MG63 (cell line): ENCODE data around the gene ATP1A2. TPM values are rescaled to one million over a fixed set of nuclear protein-coding genes. Genes with fewer than 3 reads are reported as not detected.

ENCODE experiments used
- DNase-seq: peaks from one replicate; pipeline ENCODE4 v3.0.0-alpha.2; 2020
- H3K27me3 ChIP-seq: fragments of 250-450 bp; sonication (Bioruptor Pico); 2 replicates; pipeline ENCODE4 v1.5.1; 2020; ENCODE audit warnings: mild to moderate bottlenecking, moderate library complexity
- H3K36me3 ChIP-seq: fragments of 250-450 bp; sonication (Bioruptor Pico); 2 replicates; pipeline ENCODE4 v1.5.1; 2020; ENCODE audit warnings: mild to moderate bottlenecking, moderate library complexity
- H3K4me3 ChIP-seq: fragments of 250-450 bp; sonication (Bioruptor Pico); 2 replicates; pipeline ENCODE4 v1.5.1; 2020; ENCODE audit warnings: mild to moderate bottlenecking, moderate library complexity
- H3K9me3 ChIP-seq: fragments of 250-450 bp; sonication (Bioruptor Pico); 2 replicates; pipeline ENCODE4 v1.5.1; 2020; ENCODE audit warnings: mild to moderate bottlenecking, moderate library complexity
- total RNA-seq: library from RNA; depleted of rRNA; stranded (reverse); fragments of >200 nt; shearing (Covaris generic); gene quantifications from 2 replicates; pipeline ENCODE4 v1.2.3, GENCODE V29; 2014; ENCODE audit warnings: low replicate concordance

ATP1A2 gene
- total RNA-seq, 1 experiment from 2014 or later: not detected

DNA sequence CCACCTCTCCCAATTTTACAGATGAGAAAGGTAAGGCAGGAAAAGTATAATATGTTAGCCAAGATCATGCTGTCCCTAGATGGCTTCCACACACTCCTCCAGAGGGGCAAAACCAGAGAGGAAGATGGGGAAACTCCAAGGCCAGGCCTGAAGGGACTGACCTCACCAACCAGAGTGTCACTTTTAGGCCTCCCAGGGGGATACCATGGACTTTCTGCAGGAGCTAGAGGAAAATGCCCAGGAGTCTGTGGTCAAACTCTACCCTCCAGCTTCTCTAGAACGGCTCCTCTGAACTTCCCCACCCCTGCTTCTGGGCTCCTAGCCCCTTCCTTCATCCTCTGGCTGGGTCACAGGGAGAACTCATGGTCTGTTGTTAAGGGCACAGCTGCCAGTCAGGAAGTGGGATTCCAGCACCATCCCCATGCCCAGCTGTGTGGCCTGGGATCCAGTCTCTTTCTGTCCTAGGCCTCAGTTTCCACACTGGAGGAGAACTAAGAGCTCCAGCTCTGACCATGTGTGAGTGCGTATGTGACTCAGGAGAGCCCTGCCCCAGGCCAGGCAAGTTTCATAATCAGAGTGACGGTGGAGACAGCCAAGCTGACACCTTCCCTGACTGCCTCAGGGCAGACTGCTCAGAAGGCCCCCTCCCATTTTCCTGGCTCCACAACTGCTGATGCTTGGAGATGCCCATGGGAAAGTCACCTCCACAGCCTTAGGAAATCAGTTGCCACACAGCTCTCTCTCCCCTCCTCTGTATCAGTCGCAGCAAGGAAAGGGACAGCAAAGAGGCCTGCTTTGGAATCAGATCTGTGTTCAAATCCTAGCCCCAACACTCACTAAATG is 19.1 kb upstream of the ATP1A2 start:
- no peak for DNase-seq
- Histone ChIP-seq H3K4me3 (no peak overlapping the region), H3K36me3 (no peaks in the 10 kb centered on the region), H3K9me3 (no peaks in the 10 kb centered on the region), H3K27me3 (no peaks in the 10 kb centered on the region)

DNA sequence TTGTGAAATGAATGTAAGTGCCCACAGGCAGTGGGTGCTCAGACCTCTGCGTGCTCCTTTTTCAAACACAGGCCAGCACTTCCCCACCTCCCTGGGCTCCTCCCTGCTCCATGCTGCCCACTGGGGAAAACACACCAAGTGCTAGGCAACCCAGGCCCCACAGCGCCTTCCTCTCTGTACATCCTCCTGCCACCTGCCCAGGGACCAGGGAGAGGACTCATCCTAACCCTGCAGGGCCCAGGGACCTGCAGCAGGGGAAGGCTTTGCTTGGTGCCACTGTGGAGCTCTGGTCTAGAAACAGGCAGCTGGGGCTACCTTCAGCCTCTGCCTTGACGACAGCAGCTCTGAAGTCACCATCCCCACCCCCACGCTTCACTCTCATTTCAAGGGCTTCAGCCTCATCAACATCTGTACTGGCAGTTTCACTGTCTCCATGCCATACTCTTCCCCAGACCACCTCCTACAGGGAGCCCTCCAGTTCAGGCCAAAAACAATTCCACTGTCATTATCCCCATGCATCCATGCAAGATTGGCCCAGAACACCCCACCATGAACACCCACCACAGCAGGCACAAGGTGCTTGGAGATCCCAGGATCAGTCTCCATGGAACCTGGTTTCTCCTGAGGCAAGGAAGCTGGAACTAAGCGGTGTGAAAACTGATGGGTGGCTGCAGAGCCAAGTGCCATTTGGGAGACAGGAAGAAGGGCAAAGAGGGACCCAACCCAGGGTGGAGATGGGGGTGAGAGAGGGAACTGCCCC is 18.2 kb upstream of the ATP1A2 start:
- Histone ChIP-seq H3K27me3 (no peaks in the 10 kb centered on the region), H3K9me3 (no peaks in the 10 kb centered on the region), H3K4me3 (peak overlapping the region; percentile 72), H3K36me3 (no peaks in the 10 kb centered on the region)
- DNase-seq: no peak

DNA sequence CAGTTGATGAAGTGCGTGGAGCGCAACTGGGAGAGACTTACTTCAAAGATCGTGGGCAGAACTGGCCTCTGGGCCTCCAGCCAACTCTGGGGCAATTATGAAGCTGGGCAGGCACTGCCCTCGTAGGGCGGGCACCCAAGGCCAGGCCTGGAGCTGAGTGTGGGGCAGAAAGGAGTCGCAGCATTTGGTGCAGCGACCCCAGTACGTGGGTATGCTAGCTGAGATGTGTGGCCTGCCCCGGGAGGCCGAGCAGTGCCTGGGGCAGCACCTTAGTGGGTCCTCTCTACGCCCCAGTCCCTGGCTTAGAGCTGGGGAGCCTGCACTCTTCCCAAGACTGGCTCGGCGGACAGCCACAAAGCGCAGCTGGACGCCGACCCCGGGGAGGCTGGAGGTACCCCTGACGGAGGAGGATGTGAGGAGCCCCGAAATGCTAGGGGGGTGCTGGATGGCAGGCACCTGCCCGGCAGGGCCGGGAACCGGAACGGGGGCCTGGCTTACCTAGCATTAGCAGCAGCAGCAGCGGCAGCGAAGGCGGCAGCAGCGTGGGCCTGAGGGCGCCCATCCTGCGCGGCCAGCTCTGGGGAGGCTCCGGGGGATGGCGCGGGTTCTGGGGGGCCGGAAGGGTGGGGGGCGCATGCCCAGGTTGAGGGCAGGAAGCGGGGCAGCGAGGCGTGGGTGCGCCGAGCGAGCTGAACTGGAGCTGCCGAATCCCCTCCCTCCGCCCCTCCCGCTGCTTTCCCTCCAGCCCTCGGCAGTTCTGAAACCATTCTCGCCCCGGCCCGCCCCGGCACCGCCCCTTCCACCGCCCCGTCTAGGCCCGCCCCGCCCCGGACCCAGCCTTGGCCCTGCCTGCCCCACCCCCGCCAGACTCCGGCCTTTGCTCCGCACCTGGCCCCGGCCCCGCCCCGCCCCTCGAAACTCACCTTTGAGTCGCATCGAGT is 17.4 kb upstream of the ATP1A2 start, which contains the start of gene IGSF8:
Gene IGSF8 (minus strand): TSS at position 709 of the 941 bp plus-strand sequence. CDS start 147 bp downstream, at position 562.
- H3K9me3 ChIP-seq: no peaks in the 10 kb centered on the region
- H3K36me3 ChIP-seq: no peaks in the 10 kb centered on the region
- DNase-seq: peak; percentile 90
- peak within 1 kb of the TSS; percentile 72 for H3K4me3 ChIP-seq
- H3K27me3 ChIP-seq: no peaks in the 10 kb centered on the region

DNA sequence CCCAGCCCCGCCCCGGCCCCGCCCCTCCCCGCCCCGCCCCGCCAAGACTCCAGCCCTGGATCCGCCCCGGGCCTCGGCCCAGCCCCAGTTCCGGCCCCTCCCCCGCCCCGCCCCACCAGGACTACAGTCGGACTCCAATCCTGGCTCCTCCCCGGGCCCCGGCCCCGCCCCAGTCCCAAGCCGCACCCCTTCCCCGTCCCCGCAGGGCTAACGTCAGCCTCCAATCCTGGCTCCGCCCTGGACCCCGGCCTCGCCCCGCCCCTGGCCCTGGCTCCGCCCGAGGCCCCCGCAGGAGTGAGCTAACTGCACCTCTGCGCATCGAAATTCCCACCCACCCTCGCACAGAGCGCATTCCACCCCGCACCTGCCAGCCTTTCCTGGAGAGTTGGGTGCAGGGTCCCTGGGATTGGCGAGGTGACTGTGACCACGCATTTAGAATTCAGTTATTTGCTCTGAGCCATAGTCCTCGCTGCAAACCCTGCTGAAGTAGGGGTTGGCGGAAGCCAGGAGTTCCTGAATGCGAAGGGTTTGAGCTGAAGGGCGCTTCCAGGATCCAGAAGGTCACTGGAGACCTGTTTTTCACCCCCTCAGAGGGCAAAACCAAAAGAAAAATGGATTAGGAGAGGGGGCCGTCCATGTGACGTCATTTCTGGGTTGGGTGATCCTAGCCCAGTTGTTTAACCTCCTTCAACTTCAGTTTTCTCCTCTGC is 16.6 kb upstream of the ATP1A2 start:
- Histone ChIP-seq H3K27me3 (no peaks in the 10 kb centered on the region), H3K36me3 (no peaks in the 10 kb centered on the region), H3K9me3 (no peaks in the 10 kb centered on the region), H3K4me3 (peak overlapping the region; percentile 48)
- peak; percentile 96 for DNase-seq

DNA sequence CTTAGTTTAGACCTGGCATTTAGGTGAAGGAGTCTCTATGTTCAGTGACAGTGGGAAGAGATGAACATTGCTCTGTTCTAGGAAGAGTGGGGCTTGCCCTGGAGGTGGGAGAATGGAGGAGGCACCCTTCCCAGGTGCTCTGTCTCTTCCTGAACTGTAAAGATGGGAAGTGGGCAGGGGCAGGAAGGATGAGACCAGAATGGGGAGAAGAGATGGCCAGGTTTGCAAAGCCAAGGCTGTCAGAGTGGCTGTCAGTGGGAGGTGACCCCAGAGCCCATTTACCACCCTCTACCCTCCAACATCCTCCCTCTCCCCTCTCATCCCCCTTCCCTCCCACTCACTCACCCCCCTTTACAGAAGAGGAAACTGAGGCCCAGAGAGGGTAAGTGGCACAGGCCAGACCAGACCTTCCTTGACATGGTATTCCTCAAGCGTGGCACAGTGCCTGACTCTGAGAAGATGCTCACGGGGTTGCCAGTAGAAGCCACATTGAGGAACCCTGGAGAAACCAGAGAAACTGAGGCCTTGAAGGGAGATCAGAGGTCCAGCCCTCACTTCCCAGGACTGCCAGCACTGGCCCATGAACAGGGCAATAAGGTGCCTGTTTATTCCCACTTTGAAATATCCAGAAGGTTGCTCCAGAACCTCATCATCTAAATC is 15.7 kb upstream of the ATP1A2 start:
- Histone ChIP-seq H3K36me3 (no peaks in the 10 kb centered on the region), H3K27me3 (no peaks in the 10 kb centered on the region), H3K4me3 (no peak overlapping the region), H3K9me3 (no peaks in the 10 kb centered on the region)
- no peak for DNase-seq

DNA sequence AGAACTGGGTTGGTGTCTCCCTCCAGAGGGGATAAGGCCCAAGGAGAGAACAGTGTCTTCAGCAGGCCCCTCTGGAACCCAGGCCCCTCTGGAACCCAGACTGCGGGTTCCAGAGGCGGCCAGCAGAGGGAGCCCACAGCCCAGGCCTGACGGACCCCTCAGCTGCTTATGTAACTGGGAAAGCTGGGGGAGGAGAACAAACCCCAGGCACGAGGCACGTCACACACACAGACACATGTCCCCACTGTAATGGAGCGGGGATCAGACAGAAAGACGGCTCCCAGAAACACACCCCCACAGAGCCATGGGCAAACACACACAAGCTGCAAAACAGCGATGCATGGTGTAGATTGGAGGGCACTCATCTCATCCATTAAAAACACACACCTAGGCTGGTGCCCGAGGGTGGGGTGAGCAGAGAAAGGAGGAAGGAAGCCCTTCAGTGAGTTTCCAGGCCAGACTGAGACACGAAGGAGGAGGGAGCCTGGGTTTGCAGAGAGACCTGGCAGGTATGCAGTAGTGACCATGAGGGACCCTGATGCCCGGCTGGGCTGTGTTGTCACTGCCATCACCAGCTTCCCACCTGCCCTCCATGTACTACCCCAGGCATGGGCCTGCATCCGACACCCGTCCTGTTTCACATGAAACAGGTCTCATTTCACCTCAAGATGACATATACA is 14.4 kb upstream of the ATP1A2 start:
- no peaks in the 10 kb centered on the region for H3K9me3 ChIP-seq
- H3K27me3 ChIP-seq: no peaks in the 10 kb centered on the region
- H3K36me3 ChIP-seq: no peaks in the 10 kb centered on the region
- no peak overlapping the region for H3K4me3 ChIP-seq
- DNase-seq: peak; percentile 74

DNA sequence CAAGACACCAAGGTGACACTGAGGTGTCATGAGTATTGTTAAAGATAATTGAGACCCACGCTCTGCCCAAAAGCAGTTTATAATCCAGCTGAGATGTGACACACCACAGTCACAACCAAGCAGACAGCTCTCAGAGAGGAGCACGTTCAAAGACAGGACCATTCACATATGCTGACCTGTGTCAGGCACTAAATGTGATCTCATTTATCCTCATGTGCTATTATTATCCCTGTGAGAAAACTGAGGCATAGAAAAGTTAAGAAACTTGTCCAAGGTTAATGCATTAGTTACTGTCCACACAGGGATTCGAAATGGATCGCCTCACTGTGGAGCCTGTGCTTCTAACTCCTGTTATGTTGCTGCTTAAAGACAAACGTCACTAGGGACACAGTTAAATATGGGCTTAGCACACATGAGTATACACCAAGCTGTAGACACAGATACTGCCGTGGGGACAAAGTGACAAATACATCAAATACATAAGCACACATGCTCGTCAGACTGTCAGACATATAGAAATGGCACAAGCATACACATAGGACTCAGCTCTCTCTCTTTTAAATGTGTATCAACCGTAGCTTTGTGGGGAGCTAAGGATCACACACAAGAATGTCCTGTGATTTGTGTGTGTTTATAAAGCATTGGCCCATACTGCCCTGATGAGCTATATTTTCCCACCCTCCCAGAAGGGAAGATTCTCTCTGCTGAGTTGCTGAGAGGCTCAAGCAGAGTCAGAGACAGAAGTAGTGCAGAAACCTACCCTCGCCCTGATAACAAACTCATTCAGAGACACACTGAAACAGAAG is 13.6 kb upstream of the ATP1A2 start:
- Histone ChIP-seq H3K36me3 (no peaks in the 10 kb centered on the region), H3K27me3 (no peaks in the 10 kb centered on the region), H3K4me3 (no peak overlapping the region), H3K9me3 (no peaks in the 10 kb centered on the region)
- DNase-seq: no peak

DNA sequence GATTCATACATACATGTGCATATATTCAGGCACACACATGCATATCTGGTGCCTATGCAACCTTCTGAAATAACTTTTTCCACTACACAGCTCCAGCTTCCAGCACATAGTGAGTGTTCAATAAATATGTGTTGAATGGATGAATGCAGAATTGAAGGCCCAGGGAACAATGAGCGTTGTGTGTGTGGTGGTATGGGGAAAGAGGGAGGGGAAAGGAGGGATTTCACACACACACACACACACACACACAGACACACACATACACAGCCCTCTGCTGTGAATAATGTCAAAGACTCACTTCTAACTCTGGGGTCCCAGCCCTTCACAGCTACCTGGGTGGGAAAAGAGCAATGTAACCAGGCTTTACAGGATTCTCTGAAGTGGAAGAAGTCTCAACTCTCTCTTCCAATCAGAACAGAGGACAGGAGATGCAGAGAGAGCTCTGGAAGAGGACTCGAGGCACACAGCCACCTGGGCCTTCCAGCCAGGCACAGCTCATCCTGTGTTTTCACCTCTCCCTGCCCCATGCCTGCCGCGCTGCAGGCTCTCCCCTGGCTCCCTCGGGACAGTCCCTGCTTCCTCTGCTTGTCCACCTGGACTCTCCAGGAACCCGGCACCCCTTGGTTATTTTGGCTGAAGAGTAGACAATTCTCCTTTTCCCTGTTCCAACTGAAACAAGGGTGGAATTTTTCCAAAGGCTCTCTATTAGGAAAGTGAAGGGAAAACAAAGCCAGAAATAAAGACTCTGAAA is 11.7 kb upstream of the ATP1A2 start:
- Histone ChIP-seq H3K36me3 (no peaks in the 10 kb centered on the region), H3K27me3 (no peaks in the 10 kb centered on the region), H3K9me3 (no peaks in the 10 kb centered on the region), H3K4me3 (no peak overlapping the region)
- no peak for DNase-seq

DNA sequence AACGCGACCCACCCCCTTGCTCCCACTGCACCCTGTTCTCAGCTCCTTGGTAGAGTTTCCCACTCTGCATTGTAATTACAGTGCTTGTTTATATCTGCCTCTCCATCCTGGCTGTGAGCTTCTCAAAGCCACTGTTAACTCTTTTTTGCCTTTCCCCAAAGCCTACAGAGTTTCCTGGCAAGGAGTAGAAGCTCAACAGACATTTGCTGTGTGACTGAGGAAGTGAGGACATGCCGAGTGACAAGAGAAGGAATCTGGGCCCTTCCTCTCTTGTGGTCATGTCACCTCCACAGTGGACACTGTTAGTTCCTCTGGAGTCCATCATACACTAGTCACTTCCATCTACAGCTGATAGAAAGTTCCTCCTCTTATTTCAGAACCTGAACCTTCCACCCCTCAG is 11.1 kb upstream of the ATP1A2 start:
- no peak for DNase-seq
- Histone ChIP-seq H3K36me3 (no peaks in the 10 kb centered on the region), H3K9me3 (no peaks in the 10 kb centered on the region), H3K4me3 (no peak overlapping the region), H3K27me3 (no peaks in the 10 kb centered on the region)

DNA sequence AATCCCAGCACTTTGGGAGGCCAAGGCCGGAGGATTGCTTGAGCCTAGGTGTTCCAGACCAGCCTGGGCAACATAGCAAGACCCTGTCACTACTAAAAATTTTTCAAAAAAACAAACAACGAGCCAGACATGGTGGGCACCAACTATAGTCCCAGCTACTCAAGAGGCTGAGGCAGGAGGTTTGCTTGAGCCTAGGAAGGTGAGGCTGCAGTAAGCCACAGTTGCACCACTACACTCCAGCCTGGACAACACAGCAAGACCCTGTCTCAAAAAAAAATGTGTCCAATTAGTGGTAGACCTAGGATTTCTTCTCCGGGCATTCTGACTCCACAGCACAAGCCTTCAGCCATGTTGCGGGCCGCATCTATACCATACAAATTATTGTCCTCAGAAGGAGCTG is 10.4 kb upstream of the ATP1A2 start:
- no peaks in the 10 kb centered on the region for H3K27me3 ChIP-seq
- no peak for DNase-seq
- no peaks in the 10 kb centered on the region for H3K36me3 ChIP-seq
- no peaks in the 10 kb centered on the region for H3K9me3 ChIP-seq
- H3K4me3 ChIP-seq: no peak overlapping the region

DNA sequence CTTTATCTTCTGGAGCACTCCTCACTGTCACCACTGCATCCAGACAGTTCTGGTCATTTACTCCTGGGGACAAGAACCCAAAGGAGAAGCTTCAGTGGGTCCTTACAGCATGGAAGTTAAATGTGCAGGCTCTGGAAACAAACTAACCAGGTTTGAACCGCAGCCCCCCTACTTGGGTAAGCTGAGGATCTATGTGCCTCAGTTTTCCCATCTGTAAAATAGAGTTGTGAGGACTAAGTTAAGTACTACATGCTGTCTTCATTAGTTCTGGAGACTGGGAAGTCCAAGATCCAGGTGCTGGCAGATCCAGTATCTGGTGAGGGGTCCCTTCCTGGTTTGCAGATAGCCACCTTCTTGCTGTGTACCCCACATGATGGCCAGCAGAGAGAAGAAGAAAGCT is 8.0 kb upstream of the ATP1A2 start:
- H3K4me3 ChIP-seq: no peak overlapping the region
- no peak for DNase-seq

DNA sequence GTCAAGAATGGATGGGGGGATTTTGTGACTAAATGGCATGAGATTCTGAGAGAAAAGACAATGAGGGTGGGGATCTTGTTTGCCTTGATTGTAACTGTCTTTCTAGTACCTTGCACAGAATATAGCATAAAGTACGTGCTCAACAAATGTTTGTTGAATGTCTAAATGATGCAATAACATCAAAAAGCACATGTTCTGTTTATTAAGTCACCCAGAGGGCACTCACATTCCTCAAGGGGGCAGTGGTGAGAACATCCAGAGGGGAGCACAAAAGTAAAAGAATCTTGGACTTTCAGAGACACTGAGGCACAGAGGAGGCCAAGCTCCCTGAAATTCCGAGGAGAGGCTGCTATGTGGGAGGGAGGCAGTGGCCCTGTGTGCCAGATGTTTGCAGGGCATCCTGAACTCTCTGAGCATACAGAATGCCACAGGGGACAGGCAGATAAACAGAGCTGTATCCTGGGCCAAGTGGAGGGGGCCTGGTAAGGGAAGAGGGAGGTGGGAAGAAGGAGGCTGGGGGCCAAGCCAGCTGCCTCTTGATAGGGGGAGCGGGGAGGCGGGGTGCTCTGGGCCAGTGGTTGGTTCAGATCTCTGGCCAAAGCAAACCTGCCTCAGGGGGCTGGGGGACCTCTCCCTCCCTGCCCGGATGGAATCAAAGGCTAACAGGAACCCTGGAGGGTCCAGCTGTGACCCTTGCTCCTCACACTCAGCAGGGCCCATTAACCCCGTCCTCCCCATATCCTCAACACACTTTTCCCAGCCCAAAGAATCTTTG is 6.5 kb upstream of the ATP1A2 start:
- Histone ChIP-seq H3K4me3 (no peak overlapping the region), H3K9me3 (no peaks in the 10 kb centered on the region), H3K27me3 (no peaks in the 10 kb centered on the region), H3K36me3 (no peaks in the 10 kb centered on the region)
- DNase-seq: no peak

More for the DNA sequence above, 8.0 kb upstream of the ATP1A2 start:
- no peaks in the 10 kb centered on the region for H3K9me3 ChIP-seq
- no peaks in the 10 kb centered on the region for H3K27me3 ChIP-seq
- H3K36me3 ChIP-seq: no peaks in the 10 kb centered on the region

DNA sequence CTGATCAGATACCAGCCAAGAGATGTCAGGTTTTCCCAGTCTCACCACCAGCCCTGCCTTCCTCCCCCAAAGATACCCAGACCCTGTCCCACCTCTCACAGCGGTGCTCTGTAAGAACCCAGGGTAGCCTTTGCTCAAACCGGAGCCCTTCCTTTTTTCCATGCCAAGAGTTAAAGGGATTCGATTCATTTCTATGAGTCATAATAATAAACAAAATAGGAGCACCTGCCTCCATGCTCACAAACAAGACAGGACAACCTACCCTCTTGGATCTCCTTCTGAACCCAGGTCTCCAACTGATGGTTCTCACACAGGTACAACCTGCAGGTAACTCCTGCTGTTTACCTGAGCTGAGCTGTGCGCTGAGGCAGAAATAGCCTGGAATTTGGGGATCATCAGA is 5.9 kb upstream of the ATP1A2 start:
- DNase-seq: no peak
- H3K27me3 ChIP-seq: no peaks in the 10 kb centered on the region
- no peak overlapping the region for H3K4me3 ChIP-seq
- H3K36me3 ChIP-seq: no peaks in the 10 kb centered on the region
- H3K9me3 ChIP-seq: no peaks in the 10 kb centered on the region
